ENCODE measurements around the gene NEK9.

NEK9 gene

GRCh38 chr14:75096959-75097358 lies 29.9 kb downstream of the NEK9 start:
- Histone ChIP-seq H4K20me1 (ENCODE audit: insufficient read depth) (no peaks in the 10 kb centered on the region), H3K4me1 (ENCODE audit: low read depth, poor library complexity, severe bottlenecking) (no peaks in the 10 kb centered on the region), H2AFZ (ENCODE audit: low read depth) (no peak overlapping the region), H3K79me2 (ENCODE audit: insufficient read depth, low read depth) (no peaks in the 10 kb centered on the region), H3K9ac (no peak overlapping the region), H3K4me2 (no peak overlapping the region), H3K36me3 (ENCODE audit: insufficient read depth) (no peaks in the 10 kb centered on the region), H3K27ac (no peak overlapping the region), H3K27me3 (ENCODE audit: insufficient read depth, low read depth) (no peaks in the 10 kb centered on the region), H3K4me3 (IDR thresholded peaks at IDR 0.05; ENCODE audit: insufficient read depth, low read depth, low read length) (no peak overlapping the region)
- TF ChIP-seq CTCF (conservative IDR thresholded peaks at IDR 0.05; ENCODE audit: low read depth, low read length): no peak

DNA sequence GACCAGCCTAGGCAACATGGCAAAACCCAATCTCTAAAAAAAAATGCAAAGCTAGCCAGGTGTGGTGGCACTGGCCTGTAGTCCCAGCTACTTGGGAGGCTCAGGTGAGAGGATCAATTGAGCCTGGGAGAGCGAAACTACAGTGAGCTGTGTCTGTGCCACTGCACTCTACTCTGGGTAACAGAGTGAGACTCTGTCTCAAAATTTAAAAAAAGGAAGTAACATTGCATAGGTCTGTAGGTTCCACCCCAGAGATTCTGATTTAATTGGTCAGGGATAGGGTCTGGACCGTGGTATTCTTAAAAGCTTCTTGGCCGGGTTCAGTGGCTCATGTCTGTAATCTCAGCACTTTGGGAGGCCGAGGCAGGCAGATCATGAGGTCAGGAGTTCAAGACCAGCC lies 31.2 kb downstream of the NEK9 start:
- H3K27ac ChIP-seq: no peak overlapping the region
- H2AFZ ChIP-seq (ENCODE audit: low read depth): no peak overlapping the region
- no peaks in the 10 kb centered on the region for H3K36me3 ChIP-seq (ENCODE audit: insufficient read depth)
- TF ChIP-seq CTCF (conservative IDR thresholded peaks at IDR 0.05; ENCODE audit: low read depth, low read length): no peak
- H3K4me3 ChIP-seq (IDR thresholded peaks at IDR 0.05; ENCODE audit: insufficient read depth, low read depth, low read length): no peak overlapping the region
- no peaks in the 10 kb centered on the region for H3K27me3 ChIP-seq (ENCODE audit: insufficient read depth, low read depth)
- H4K20me1 ChIP-seq (ENCODE audit: insufficient read depth): no peaks in the 10 kb centered on the region
- no peaks in the 10 kb centered on the region for H3K79me2 ChIP-seq (ENCODE audit: insufficient read depth, low read depth)
- H3K4me2 ChIP-seq: no peak overlapping the region
- no peaks in the 10 kb centered on the region for H3K4me1 ChIP-seq (ENCODE audit: low read depth, poor library complexity, severe bottlenecking)
- no peak overlapping the region for H3K9ac ChIP-seq

GRCh38 chr14:75094896-75095295 lies 32.0 kb downstream of the NEK9 start:
- H3K4me2 ChIP-seq: no peak overlapping the region
- no peak overlapping the region for H3K27ac ChIP-seq
- no peaks in the 10 kb centered on the region for H3K36me3 ChIP-seq (ENCODE audit: insufficient read depth)
- H4K20me1 ChIP-seq (ENCODE audit: insufficient read depth): no peaks in the 10 kb centered on the region
- no peaks in the 10 kb centered on the region for H3K4me1 ChIP-seq (ENCODE audit: low read depth, poor library complexity, severe bottlenecking)
- no peak overlapping the region for H3K4me3 ChIP-seq (IDR thresholded peaks at IDR 0.05; ENCODE audit: insufficient read depth, low read depth, low read length)
- H3K27me3 ChIP-seq (ENCODE audit: insufficient read depth, low read depth): no peaks in the 10 kb centered on the region
- no peak overlapping the region for H3K9ac ChIP-seq
- H2AFZ ChIP-seq (ENCODE audit: low read depth): no peak overlapping the region
- no peaks in the 10 kb centered on the region for H3K79me2 ChIP-seq (ENCODE audit: insufficient read depth, low read depth)
- no peak for TF ChIP-seq CTCF (conservative IDR thresholded peaks at IDR 0.05; ENCODE audit: low read depth, low read length)

GRCh38 chr14:75092698-75093097 lies 34.1 kb downstream of the NEK9 start:
- H3K9ac ChIP-seq: no peak overlapping the region
- no peaks in the 10 kb centered on the region for H3K27me3 ChIP-seq (ENCODE audit: insufficient read depth, low read depth)
- TF ChIP-seq CTCF (conservative IDR thresholded peaks at IDR 0.05; ENCODE audit: low read depth, low read length): no peak
- H3K4me1 ChIP-seq (ENCODE audit: low read depth, poor library complexity, severe bottlenecking): no peaks in the 10 kb centered on the region
- no peaks in the 10 kb centered on the region for H3K79me2 ChIP-seq (ENCODE audit: insufficient read depth, low read depth)
- H2AFZ ChIP-seq (ENCODE audit: low read depth): no peak overlapping the region
- no peak overlapping the region for H3K4me3 ChIP-seq (IDR thresholded peaks at IDR 0.05; ENCODE audit: insufficient read depth, low read depth, low read length)
- no peaks in the 10 kb centered on the region for H3K36me3 ChIP-seq (ENCODE audit: insufficient read depth)
- H3K27ac ChIP-seq: no peak overlapping the region
- H4K20me1 ChIP-seq (ENCODE audit: insufficient read depth): no peaks in the 10 kb centered on the region
- H3K4me2 ChIP-seq: no peak overlapping the region

GRCh38 chr14:75091251-75091650 lies 35.6 kb downstream of the NEK9 start:
- no peak overlapping the region for H3K4me3 ChIP-seq (IDR thresholded peaks at IDR 0.05; ENCODE audit: insufficient read depth, low read depth, low read length)
- H3K4me1 ChIP-seq (ENCODE audit: low read depth, poor library complexity, severe bottlenecking): no peaks in the 10 kb centered on the region
- no peaks in the 10 kb centered on the region for H4K20me1 ChIP-seq (ENCODE audit: insufficient read depth)
- no peak for TF ChIP-seq CTCF (conservative IDR thresholded peaks at IDR 0.05; ENCODE audit: low read depth, low read length)
- no peak overlapping the region for H3K4me2 ChIP-seq
- no peak overlapping the region for H3K9ac ChIP-seq
- no peak overlapping the region for H3K27ac ChIP-seq
- no peaks in the 10 kb centered on the region for H3K27me3 ChIP-seq (ENCODE audit: insufficient read depth, low read depth)
- no peaks in the 10 kb centered on the region for H3K36me3 ChIP-seq (ENCODE audit: insufficient read depth)
- no peak overlapping the region for H2AFZ ChIP-seq (ENCODE audit: low read depth)
- no peaks in the 10 kb centered on the region for H3K79me2 ChIP-seq (ENCODE audit: insufficient read depth, low read depth)

Data from KMS-11 (cell line).